ENCODE data around the gene FRMD1. TPM values are rescaled to one million over a fixed set of nuclear protein-coding genes. Genes with fewer than 3 reads are reported as not detected.

FRMD1 gene
- total RNA-seq, 1 donor, result under 0.01 TPM

GRCh38 chr6:168100011-168100802 is 21.2 kb upstream of the FRMD1 start:
- H3K27ac ChIP-seq (ENCODE audit: low read depth, low read length), result no peak overlapping the region
- no peaks in the 10 kb centered on the region for H3K79me2 ChIP-seq (ENCODE audit: insufficient read depth, low read length)
- TF ChIP-seq, protein P1, sequence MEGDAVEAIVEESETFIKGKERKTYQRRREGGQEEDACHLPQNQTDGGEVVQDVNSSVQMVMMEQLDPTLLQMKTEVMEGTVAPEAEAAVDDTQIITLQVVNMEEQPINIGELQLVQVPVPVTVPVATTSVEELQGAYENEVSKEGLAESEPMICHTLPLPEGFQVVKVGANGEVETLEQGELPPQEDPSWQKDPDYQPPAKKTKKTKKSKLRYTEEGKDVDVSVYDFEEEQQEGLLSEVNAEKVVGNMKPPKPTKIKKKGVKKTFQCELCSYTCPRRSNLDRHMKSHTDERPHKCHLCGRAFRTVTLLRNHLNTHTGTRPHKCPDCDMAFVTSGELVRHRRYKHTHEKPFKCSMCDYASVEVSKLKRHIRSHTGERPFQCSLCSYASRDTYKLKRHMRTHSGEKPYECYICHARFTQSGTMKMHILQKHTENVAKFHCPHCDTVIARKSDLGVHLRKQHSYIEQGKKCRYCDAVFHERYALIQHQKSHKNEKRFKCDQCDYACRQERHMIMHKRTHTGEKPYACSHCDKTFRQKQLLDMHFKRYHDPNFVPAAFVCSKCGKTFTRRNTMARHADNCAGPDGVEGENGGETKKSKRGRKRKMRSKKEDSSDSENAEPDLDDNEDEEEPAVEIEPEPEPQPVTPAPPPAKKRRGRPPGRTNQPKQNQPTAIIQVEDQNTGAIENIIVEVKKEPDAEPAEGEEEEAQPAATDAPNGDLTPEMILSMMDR (IDR thresholded peaks at IDR 0.05; ENCODE audit: extremely low read depth, low read depth, low read length), result no peak
- DNase-seq (ENCODE audit: insufficient read length, low spot score, missing footprints), result peak; percentile 81
- H2AFZ ChIP-seq (ENCODE audit: low read length), result no peak overlapping the region
- H3K4me1 ChIP-seq (ENCODE audit: insufficient read depth, low read length), result no peaks in the 10 kb centered on the region
- H3K36me3 ChIP-seq (ENCODE audit: insufficient read depth, low read length), result no peaks in the 10 kb centered on the region
- no peaks in the 10 kb centered on the region for H4K20me1 ChIP-seq (ENCODE audit: insufficient read depth, low read length)
- peaks cover 12% of the 10 kb centered on the region for H3K27me3 ChIP-seq (ENCODE audit: insufficient read depth, low read length)
- H3K4me2 ChIP-seq (ENCODE audit: insufficient read depth, low read length), result no peak overlapping the region
- no peak overlapping the region for H3K4me3 ChIP-seq (ENCODE audit: insufficient read depth, low read length)
- no peaks in the 10 kb centered on the region for H3K9me3 ChIP-seq (ENCODE audit: low read depth, low read length)

GRCh38 chr6:168099201-168100010 is 20.4 kb upstream of the FRMD1 start:
- H2AFZ ChIP-seq (ENCODE audit: low read length), result no peak overlapping the region
- H3K4me2 ChIP-seq (ENCODE audit: insufficient read depth, low read length), result no peak overlapping the region
- H3K36me3 ChIP-seq (ENCODE audit: insufficient read depth, low read length), result no peaks in the 10 kb centered on the region
- TF ChIP-seq, protein P1 (IDR thresholded peaks at IDR 0.05; ENCODE audit: extremely low read depth, low read depth, low read length), result no peak
- H3K27ac ChIP-seq (ENCODE audit: low read depth, low read length), result no peak overlapping the region
- no peaks in the 10 kb centered on the region for H3K4me1 ChIP-seq (ENCODE audit: insufficient read depth, low read length)
- H3K4me3 ChIP-seq (ENCODE audit: insufficient read depth, low read length), result no peak overlapping the region
- no peaks in the 10 kb centered on the region for H4K20me1 ChIP-seq (ENCODE audit: insufficient read depth, low read length)
- H3K9me3 ChIP-seq (ENCODE audit: low read depth, low read length), result no peaks in the 10 kb centered on the region
- H3K79me2 ChIP-seq (ENCODE audit: insufficient read depth, low read length), result no peaks in the 10 kb centered on the region
- DNase-seq (ENCODE audit: insufficient read length, low spot score, missing footprints), result peak; percentile 81
- peaks cover 12% of the 10 kb centered on the region for H3K27me3 ChIP-seq (ENCODE audit: insufficient read depth, low read length)

GRCh38 chr6:168098431-168098861 is 19.4 kb upstream of the FRMD1 start:
- Histone ChIP-seq H3K27me3 (ENCODE audit: insufficient read depth, low read length) (peaks cover 12% of the 10 kb centered on the region), H3K4me2 (ENCODE audit: insufficient read depth, low read length) (no peak overlapping the region), H3K4me3 (ENCODE audit: insufficient read depth, low read length) (no peak overlapping the region), H4K20me1 (ENCODE audit: insufficient read depth, low read length) (no peaks in the 10 kb centered on the region), H3K27ac (ENCODE audit: low read depth, low read length) (no peak overlapping the region), H3K79me2 (ENCODE audit: insufficient read depth, low read length) (no peaks in the 10 kb centered on the region), H3K4me1 (ENCODE audit: insufficient read depth, low read length) (no peaks in the 10 kb centered on the region), H2AFZ (ENCODE audit: low read length) (no peak overlapping the region), H3K9me3 (ENCODE audit: low read depth, low read length) (no peaks in the 10 kb centered on the region), H3K36me3 (ENCODE audit: insufficient read depth, low read length) (no peaks in the 10 kb centered on the region)
- TF ChIP-seq, protein P1 (IDR thresholded peaks at IDR 0.05; ENCODE audit: extremely low read depth, low read depth, low read length), result no peak
- DNase-seq (ENCODE audit: insufficient read length, low spot score, missing footprints), result no peak

All from osteoblast (primary cell).